ENCODE data around the gene GLE1.

The GLE1 gene

GRCh38 chr9:128532581-128532980 is 28.1 kb downstream of the GLE1 start:
- no peaks in the 10 kb centered on the region for H3K27me3 ChIP-seq (ENCODE audit: control insufficient read depth, insufficient read depth, low read length)
- no peak overlapping the region for H3K9ac ChIP-seq (ENCODE audit: low read length)
- H3K36me3 ChIP-seq (ENCODE audit: control insufficient read depth, low read depth, low read length): peaks cover 20% of the 10 kb centered on the region
- no peak overlapping the region for H3K27ac ChIP-seq (ENCODE audit: low read length)
- no peaks in the 10 kb centered on the region for H3K4me1 ChIP-seq (ENCODE audit: control insufficient read depth, low read depth, low read length)
- H3K4me3 ChIP-seq (ENCODE audit: low read length): no peak overlapping the region
- no peaks in the 10 kb centered on the region for H3K9me3 ChIP-seq (ENCODE audit: control insufficient read depth, low read depth, low read length)

DNA sequence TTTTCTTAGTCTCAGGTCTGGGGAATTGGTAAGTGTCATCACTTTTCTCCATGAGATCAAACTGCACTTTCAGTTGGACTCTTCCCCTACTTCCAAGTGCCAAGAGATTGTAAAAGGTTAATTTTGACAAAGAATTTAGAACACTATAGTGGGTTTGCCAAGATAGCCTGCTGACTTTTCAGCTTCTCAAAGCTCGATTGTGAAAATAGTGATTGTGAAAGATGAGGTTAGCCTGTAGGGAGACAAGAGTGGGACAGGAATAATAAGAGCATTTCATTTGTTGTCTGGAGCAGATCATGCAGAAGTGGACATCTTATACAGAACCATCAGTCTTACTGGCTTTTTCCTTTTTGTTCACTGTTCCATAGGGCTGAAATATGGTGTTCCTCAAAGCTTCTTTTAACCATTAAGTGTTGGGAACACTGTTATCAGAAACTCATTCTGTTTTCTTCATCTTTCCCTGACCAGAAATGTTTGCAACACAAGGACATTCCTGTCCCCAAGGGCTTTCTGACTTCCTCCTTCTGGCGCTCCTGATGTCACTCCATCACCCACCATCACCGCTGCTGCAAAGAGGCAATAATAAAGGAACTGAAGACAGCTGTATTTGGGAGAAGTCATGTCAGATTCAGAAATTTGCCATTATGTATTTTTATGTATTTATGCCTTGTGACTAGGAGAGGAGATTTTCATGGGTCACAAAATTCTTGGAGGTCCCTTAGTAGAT is 36.3 kb downstream of the GLE1 start:
- Histone ChIP-seq H3K4me3 (ENCODE audit: low read length) (no peak overlapping the region), H3K4me1 (ENCODE audit: control insufficient read depth, low read depth, low read length) (no peaks in the 10 kb centered on the region), H3K27me3 (ENCODE audit: control insufficient read depth, insufficient read depth, low read length) (no peaks in the 10 kb centered on the region), H3K9me3 (ENCODE audit: control insufficient read depth, low read depth, low read length) (no peaks in the 10 kb centered on the region), H3K36me3 (ENCODE audit: control insufficient read depth, low read depth, low read length) (peaks cover 27% of the 10 kb centered on the region), H3K27ac (ENCODE audit: low read length) (no peak overlapping the region), H3K9ac (ENCODE audit: low read length) (no peak overlapping the region)

DNA sequence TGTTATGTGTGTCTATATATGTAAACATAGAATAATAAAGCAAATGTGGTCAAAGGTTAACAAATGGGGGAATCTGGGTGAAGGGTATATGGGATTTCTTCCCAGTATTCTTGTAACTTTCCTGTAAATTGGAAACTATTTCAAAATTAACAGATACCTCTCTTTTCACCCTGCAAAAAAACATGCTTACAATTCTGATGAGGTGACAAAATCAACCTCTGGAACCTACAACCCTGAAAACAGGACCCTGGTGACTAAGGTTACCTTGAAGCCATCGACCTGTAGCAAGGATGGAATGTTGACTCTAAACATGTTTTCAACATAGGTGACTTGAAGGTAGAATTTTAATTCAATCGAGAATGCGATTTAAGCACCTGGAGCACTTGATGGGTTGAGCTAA is 42.0 kb downstream of the GLE1 start:
- Histone ChIP-seq H3K36me3 (ENCODE audit: control insufficient read depth, low read depth, low read length) (no peaks in the 10 kb centered on the region), H3K9me3 (ENCODE audit: control insufficient read depth, low read depth, low read length) (no peaks in the 10 kb centered on the region), H3K27me3 (ENCODE audit: control insufficient read depth, insufficient read depth, low read length) (peaks cover 18% of the 10 kb centered on the region), H3K27ac (ENCODE audit: low read length) (no peak overlapping the region), H3K9ac (ENCODE audit: low read length) (no peak overlapping the region), H3K4me1 (ENCODE audit: control insufficient read depth, low read depth, low read length) (peaks cover 7% of the 10 kb centered on the region), H3K4me3 (ENCODE audit: low read length) (no peak overlapping the region)

DNA sequence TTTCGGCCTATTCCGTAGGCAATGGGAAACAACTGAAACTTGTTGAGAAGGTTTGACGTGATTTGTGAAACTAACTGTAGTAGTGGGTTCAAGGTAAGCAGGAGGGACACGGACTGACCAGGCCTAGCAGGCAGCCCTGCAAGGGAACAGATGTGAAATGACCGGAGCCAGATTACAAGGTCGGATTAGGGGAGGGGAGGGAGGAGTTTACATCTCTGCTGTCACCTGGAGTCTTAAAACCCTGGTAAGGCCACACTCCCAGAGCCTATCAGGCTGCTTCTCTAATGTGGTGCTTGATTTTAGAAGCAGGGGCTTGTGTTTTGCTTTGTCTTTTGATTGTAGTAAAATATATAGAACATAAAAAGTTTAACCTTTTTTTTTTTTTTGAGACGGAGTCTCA is 44.4 kb downstream of the GLE1 start:
- Histone ChIP-seq H3K36me3 (ENCODE audit: control insufficient read depth, low read depth, low read length) (no peaks in the 10 kb centered on the region), H3K27ac (ENCODE audit: low read length) (no peak overlapping the region), H3K27me3 (ENCODE audit: control insufficient read depth, insufficient read depth, low read length) (peaks cover 27% of the 10 kb centered on the region), H3K4me1 (ENCODE audit: control insufficient read depth, low read depth, low read length) (peaks cover 17% of the 10 kb centered on the region), H3K9ac (ENCODE audit: low read length) (no peak overlapping the region), H3K4me3 (ENCODE audit: low read length) (no peak overlapping the region), H3K9me3 (ENCODE audit: control insufficient read depth, low read depth, low read length) (no peaks in the 10 kb centered on the region)

DNA sequence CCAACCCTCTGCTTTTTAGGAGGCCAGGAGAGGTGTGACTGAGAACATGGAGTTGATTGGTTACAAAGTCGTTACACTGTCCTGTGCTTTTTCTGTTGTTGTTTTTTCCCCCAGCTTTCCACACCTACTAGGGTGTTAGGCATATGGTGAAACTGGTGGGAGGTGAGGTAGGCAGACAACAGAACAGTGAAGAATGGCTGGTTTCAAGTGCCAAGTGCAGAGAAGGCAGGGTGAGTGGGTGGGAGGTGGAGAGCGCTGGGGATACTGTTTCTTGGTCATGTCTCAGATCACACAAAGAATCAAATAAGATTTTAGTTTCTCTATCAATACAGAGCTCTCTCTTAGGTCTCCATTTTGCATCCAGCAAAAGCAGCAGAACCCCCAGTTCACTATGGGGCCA is 45.7 kb downstream of the GLE1 start:
- no peaks in the 10 kb centered on the region for H3K9me3 ChIP-seq (ENCODE audit: control insufficient read depth, low read depth, low read length)
- no peak overlapping the region for H3K4me3 ChIP-seq (ENCODE audit: low read length)
- peaks cover 35% of the 10 kb centered on the region for H3K27me3 ChIP-seq (ENCODE audit: control insufficient read depth, insufficient read depth, low read length)
- no peak overlapping the region for H3K27ac ChIP-seq (ENCODE audit: low read length)
- H3K36me3 ChIP-seq (ENCODE audit: control insufficient read depth, low read depth, low read length): no peaks in the 10 kb centered on the region
- H3K4me1 ChIP-seq (ENCODE audit: control insufficient read depth, low read depth, low read length): peaks cover 30% of the 10 kb centered on the region
- H3K9ac ChIP-seq (ENCODE audit: low read length): no peak overlapping the region

DNA sequence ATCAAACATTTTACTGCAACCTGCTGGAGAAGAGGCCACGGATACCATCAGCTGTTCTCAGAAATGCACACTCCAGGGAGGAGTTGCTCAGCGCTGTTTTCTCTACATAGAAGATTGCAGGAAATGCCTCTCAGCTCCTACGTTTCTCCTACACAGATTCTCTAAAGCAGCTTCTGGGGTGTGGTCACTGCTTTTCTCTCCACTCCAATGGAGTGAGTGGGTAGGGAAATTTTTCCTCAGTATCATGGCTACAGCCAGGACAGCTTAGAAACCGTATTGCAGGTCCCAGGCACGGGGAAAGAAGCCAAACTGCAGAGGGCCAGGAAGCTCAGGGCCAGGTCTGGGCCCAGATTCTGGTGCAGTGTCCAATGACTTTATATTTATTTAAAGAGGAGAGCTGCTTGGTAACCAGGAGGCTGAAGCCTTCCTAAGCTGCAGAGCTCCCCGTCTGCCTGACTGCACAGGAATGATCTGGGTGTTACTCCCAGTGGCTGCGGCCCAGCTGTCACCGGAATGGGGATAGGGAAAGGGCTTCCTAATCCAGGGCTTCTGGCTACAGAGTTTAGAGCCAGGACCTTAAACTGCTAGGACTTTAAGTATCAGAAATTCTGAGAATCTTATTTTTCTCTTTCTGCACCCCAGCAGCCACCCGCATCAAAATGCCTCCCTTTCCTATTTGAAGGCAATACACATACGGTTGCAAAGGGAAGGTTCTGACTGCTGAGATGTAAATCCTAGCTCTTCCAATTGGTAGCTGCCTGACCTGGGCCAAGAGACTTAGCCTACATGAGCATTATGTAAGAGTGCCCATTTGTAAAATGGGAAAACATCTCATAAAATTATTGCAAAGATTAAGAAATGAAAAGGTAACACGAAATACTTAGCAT is 46.5 kb downstream of the GLE1 start:
- H3K4me3 ChIP-seq (ENCODE audit: low read length): peak overlapping the region; percentile 72
- H3K9me3 ChIP-seq (ENCODE audit: control insufficient read depth, low read depth, low read length): no peaks in the 10 kb centered on the region
- no peaks in the 10 kb centered on the region for H3K36me3 ChIP-seq (ENCODE audit: control insufficient read depth, low read depth, low read length)
- H3K27ac ChIP-seq (ENCODE audit: low read length): no peak overlapping the region
- H3K27me3 ChIP-seq (ENCODE audit: control insufficient read depth, insufficient read depth, low read length): peaks cover 35% of the 10 kb centered on the region
- peaks cover 33% of the 10 kb centered on the region for H3K4me1 ChIP-seq (ENCODE audit: control insufficient read depth, low read depth, low read length)
- H3K9ac ChIP-seq (ENCODE audit: low read length): peak overlapping the region; percentile 43

DNA sequence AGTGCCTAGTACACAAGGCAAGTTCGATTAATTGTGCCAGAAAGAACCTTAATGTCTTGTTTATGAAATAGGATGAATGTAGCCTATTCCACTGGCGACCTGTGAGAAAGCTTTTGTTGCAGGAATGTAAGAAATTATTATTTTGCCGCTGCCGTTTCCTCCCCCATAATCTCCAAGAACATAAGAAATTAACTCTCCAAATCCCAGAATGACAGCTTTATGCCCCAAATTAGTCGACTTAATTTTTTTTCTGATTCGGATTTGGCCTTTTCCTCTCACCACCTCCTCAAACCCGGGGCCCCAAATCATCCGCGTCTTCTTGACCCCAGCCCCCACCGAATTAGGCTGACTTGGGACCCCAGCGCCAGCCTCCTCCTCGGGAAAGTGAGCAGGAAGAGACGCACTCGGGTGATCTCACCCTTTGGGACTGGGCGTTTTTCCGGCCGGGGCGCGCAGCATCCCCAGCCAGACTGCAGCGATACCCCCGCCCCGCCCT is 47.2 kb downstream of the GLE1 start:
- Histone ChIP-seq H3K9me3 (ENCODE audit: control insufficient read depth, low read depth, low read length) (no peaks in the 10 kb centered on the region), H3K27me3 (ENCODE audit: control insufficient read depth, insufficient read depth, low read length) (peaks cover 35% of the 10 kb centered on the region), H3K36me3 (ENCODE audit: control insufficient read depth, low read depth, low read length) (no peaks in the 10 kb centered on the region), H3K27ac (ENCODE audit: low read length) (no peak overlapping the region), H3K4me3 (ENCODE audit: low read length) (peak overlapping the region; percentile 72), H3K9ac (ENCODE audit: low read length) (peak overlapping the region; percentile 43), H3K4me1 (ENCODE audit: control insufficient read depth, low read depth, low read length) (peaks cover 33% of the 10 kb centered on the region)

- H3K4me3 ChIP-seq (ENCODE audit: low read length): peak within 1 kb of the TSS; percentile 87
These were observed 47.7 kb downstream of the GLE1 start, which contains the start of gene SPTAN1 for GRCh38 chr9:128552153-128552743. SPTAN1 (plus strand) TSS chr9:128552587; CDS start chr9:128566741, 14,154 bp downstream.

GRCh38 chr9:128552744-128553440 is 48.4 kb downstream of the GLE1 start:
- no peak overlapping the region for H3K27ac ChIP-seq (ENCODE audit: low read length)
- peak overlapping the region; percentile 64 for H3K9ac ChIP-seq (ENCODE audit: low read length)
- H3K36me3 ChIP-seq (ENCODE audit: control insufficient read depth, low read depth, low read length): no peaks in the 10 kb centered on the region
- no peaks in the 10 kb centered on the region for H3K9me3 ChIP-seq (ENCODE audit: control insufficient read depth, low read depth, low read length)
- H3K27me3 ChIP-seq (ENCODE audit: control insufficient read depth, insufficient read depth, low read length): peaks cover 35% of the 10 kb centered on the region
- peaks cover 33% of the 10 kb centered on the region for H3K4me1 ChIP-seq (ENCODE audit: control insufficient read depth, low read depth, low read length)
- H3K4me3 ChIP-seq (ENCODE audit: low read length): peak overlapping the region; percentile 87

More at GRCh38 chr9:128552153-128552743, 47.7 kb downstream of the GLE1 start, which contains the start of gene SPTAN1:
- Histone ChIP-seq H3K9me3 (ENCODE audit: control insufficient read depth, low read depth, low read length) (no peaks in the 10 kb centered on the region), H3K9ac (ENCODE audit: low read length) (peak within 1 kb of the TSS; percentile 64), H3K4me1 (ENCODE audit: control insufficient read depth, low read depth, low read length) (peaks cover 33% of the 10 kb centered on the region), H3K27me3 (ENCODE audit: control insufficient read depth, insufficient read depth, low read length) (peaks cover 35% of the 10 kb centered on the region), H3K27ac (ENCODE audit: low read length) (no peak within 1 kb of the TSS), H3K36me3 (ENCODE audit: control insufficient read depth, low read depth, low read length) (no peaks in the 10 kb centered on the region)

DNA sequence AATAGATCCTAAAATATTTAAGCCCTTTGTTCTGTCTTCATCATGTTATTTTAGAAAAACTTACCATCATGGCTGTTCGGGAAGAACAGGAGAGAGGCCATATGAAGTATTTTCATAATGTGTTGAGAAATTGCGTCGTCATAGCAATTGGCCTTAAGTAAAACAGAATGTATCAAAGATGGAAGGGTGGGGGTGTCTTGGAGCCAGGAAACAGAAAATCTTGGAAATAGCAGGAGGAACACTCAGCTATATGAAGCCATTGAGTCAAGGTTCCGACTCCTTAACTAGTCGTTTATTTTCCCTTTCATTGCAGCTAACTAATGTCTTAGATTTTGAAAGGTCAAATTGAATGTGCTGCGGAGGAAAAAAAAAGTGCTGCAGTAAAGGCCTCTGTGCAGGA is 49.2 kb downstream of the GLE1 start:
- no peak overlapping the region for H3K27ac ChIP-seq (ENCODE audit: low read length)
- peak overlapping the region; percentile 87 for H3K4me3 ChIP-seq (ENCODE audit: low read length)
- peak overlapping the region; percentile 64 for H3K9ac ChIP-seq (ENCODE audit: low read length)
- H3K36me3 ChIP-seq (ENCODE audit: control insufficient read depth, low read depth, low read length): no peaks in the 10 kb centered on the region
- H3K4me1 ChIP-seq (ENCODE audit: control insufficient read depth, low read depth, low read length): peaks cover 33% of the 10 kb centered on the region
- peaks cover 35% of the 10 kb centered on the region for H3K27me3 ChIP-seq (ENCODE audit: control insufficient read depth, insufficient read depth, low read length)
- no peaks in the 10 kb centered on the region for H3K9me3 ChIP-seq (ENCODE audit: control insufficient read depth, low read depth, low read length)

All from iPS-18a (cell line).